ENCODE results near the gene SH3PXD2A.

SH3PXD2A gene

DNA sequence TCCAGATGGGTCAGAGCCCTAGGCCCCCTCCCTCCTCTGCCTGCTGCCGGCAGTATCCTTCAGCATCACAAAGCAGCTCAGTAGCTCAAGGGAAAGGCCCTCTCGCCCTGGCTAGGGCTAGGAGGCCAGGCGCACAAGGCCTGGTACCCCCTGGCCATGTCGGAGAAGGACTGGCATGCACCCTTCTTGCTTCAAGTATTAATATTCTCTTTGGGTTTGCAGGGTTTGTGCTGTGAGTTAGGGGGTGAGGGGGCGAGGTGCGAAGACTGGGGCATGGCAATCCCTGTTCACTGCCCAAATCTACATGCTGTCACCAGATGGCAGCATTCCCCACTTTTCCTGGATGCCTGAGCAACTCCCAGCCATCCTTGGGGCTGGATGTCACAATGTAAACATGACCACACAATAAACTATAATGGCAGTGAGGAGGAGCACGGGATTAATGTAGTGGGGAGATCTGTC lies 256.7 kb downstream of the SH3PXD2A start (continued):
- no peak for TF ChIP-seq ZNF175 (tag by site-specific recombination; IDR thresholded peaks at IDR 0.05)
- TF ChIP-seq OSR2 (tag by site-specific recombination; IDR thresholded peaks at IDR 0.05): no peak
- TF ChIP-seq ZNF701 (tag by site-specific recombination; IDR thresholded peaks at IDR 0.05): no peak
- 0 out of 2 replicates have a peak, but pooled peaks have one; percentile 26 for TF ChIP-seq YY2 (tag by site-specific recombination; IDR thresholded peaks at IDR 0.05)
- TF ChIP-seq ZNF560 (tag by site-specific recombination; IDR thresholded peaks at IDR 0.05; ENCODE audit: borderline replicate concordance): no peak
- TF ChIP-seq ZNF248 (tag by site-specific recombination; IDR thresholded peaks at IDR 0.05): no peak
- no peak for TF ChIP-seq GLI2 (tag by site-specific recombination; IDR thresholded peaks at IDR 0.05; ENCODE audit: borderline replicate concordance, low read depth)
- TF ChIP-seq WT1 (tag by site-specific recombination; IDR thresholded peaks at IDR 0.05): peak; percentile 75
- peak; percentile 19; the same call in 1 of the 2 replicates for TF ChIP-seq ZFHX2 (tag by site-specific recombination; conservative IDR thresholded peaks at IDR 0.05)
- TF ChIP-seq PATZ1 (tag by site-specific recombination; IDR thresholded peaks at IDR 0.05): peak; percentile 76
- peak; percentile 47; the same call in 1 of the 2 replicates for TF ChIP-seq GLIS2 (tag by site-specific recombination; IDR thresholded peaks at IDR 0.05)
- TF ChIP-seq ZNF24 (tag by site-specific recombination; IDR thresholded peaks at IDR 0.05): peak; percentile 72; the same call in 1 of the 2 replicates
- no peak for TF ChIP-seq ZNF10 (tag by site-specific recombination; IDR thresholded peaks at IDR 0.05)
- TF ChIP-seq ZNF292 (tag by site-specific recombination; IDR thresholded peaks at IDR 0.05; ENCODE audit: borderline replicate concordance, low read depth): no peak
- no peak for TF ChIP-seq FEZF1 (tag by site-specific recombination; IDR thresholded peaks at IDR 0.05)
- TF ChIP-seq GLIS1 (tag by site-specific recombination; IDR thresholded peaks at IDR 0.05): peak; percentile 43
- no peak for TF ChIP-seq BCL11A (tag by site-specific recombination; IDR thresholded peaks at IDR 0.05; ENCODE audit: low read depth)
- TF ChIP-seq ZNF169 (tag by site-specific recombination; IDR thresholded peaks at IDR 0.05): no peak
- TF ChIP-seq ZSCAN30 (tag by site-specific recombination; IDR thresholded peaks at IDR 0.05): peak; percentile 41; the same call in 1 of the 2 replicates
- TF ChIP-seq, protein P1, sequence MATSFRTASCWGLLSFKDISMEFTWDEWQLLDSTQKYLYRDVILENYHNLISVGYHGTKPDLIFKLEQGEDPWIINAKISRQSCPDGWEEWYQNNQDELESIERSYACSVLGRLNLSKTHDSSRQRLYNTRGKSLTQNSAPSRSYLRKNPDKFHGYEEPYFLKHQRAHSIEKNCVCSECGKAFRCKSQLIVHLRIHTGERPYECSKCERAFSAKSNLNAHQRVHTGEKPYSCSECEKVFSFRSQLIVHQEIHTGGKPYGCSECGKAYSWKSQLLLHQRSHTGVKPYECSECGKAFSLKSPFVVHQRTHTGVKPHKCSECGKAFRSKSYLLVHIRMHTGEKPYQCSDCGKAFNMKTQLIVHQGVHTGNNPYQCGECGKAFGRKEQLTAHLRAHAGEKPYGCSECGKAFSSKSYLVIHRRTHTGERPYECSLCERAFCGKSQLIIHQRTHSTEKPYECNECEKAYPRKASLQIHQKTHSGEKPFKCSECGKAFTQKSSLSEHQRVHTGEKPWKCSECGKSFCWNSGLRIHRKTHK (tag by site-specific recombination; IDR thresholded peaks at IDR 0.05): no peak
- TF ChIP-seq ZFP3 (tag by site-specific recombination; IDR thresholded peaks at IDR 0.05; ENCODE audit: low read depth): no peak
- peak; percentile 88 for TF ChIP-seq IKZF3 (tag by site-specific recombination; IDR thresholded peaks at IDR 0.05)
- TF ChIP-seq ZNF518A (tag by site-specific recombination; conservative IDR thresholded peaks at IDR 0.05; ENCODE audit: low read depth): no peak
- 0 out of 2 replicates have a peak, but pooled peaks have one; percentile 34 for TF ChIP-seq ZEB2 (tag by site-specific recombination; IDR thresholded peaks at IDR 0.05)
- no peak for TF ChIP-seq ZNF350 (tag by site-specific recombination; IDR thresholded peaks at IDR 0.05)
- TF ChIP-seq ZSCAN23 (tag by site-specific recombination; IDR thresholded peaks at IDR 0.05): no peak
- no peak for TF ChIP-seq ZNF341 (tag by site-specific recombination; IDR thresholded peaks at IDR 0.05; ENCODE audit: low read depth)
- no peak for TF ChIP-seq ZNF223 (tag by site-specific recombination; IDR thresholded peaks at IDR 0.05)
- no peak for TF ChIP-seq ZNF335 (tag by site-specific recombination; conservative IDR thresholded peaks at IDR 0.05)
- TF ChIP-seq ZNF121 (tag by site-specific recombination; IDR thresholded peaks at IDR 0.05): no peak
